COR-L47 (cell line): ENCODE measurements around the gene ESPL1.
A peak's percentile ranks its signal among the peaks of the same experiment; 100 is the strongest.

Source experiments
- DNase-seq: peaks from one replicate; lab custom pipeline; 2025; lab: John Stamatoyannopoulos, UW

Gene ESPL1

GRCh38 chr12:53231921-53232645, 36.0 kb upstream of the ESPL1 start, which contains the start of gene RARG:
Gene RARG (minus strand): TSS chr12:53232209. CDS start chr12:53227545, 4,664 bp downstream.
- DNase-seq = peak; percentile 23

GRCh38 chr12:53232646-53233461, 35.2 kb upstream of the ESPL1 start:
- no peak for DNase-seq

DNA sequence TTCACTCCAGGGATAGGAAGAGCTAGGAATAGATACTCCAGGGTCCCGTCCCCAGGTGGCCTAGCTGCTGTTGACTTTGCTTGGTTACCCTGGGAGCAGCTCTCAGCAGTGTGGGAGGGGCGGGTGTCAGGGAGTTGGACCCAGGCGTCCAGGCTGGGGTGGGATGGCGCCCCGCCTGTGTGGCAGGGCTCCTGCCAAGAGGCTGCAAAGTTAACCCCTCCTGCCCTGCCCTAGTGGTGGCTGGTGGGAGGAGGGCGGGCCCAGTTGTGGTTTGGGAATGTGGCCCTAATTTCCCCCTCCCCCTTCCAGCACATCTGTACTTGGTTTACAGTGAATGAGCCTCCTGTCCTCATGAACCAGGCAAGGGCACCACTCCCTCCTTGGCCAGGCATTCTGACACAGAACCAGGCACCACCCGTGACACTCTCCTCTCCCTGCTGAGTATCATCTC, 34.4 kb upstream of the ESPL1 start:
- DNase-seq = no peak

DNA sequence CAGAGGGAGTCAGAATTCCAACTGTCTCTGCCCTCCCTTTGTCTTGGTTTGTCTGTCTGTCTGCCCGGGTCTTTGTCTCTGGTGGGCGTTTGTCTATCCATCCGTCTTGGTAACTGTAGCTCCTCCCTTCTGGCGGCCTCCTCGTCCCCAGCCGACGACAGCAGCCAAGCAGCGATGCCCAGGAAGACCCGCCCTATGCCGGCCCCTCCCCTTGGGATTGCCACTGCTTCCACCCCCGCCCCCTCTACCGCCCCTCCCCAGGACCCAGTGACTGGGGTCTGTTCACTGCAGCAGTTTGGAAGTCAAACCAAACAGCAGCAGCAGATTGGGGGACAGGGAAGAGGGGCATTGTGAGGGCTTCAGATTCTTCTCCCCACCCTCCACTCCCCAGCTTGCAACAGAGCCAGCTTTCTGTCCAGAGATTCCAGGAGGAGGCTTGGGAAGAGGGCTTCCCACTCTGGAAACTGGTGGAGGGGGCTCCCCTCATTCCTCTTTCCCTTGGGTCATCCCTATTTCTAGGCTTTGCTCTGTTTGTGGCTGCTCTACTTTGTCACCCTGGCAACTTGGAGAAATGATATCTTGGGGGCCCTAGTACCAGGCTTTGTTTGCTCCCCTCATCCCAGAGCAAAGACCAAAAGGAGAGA, 33.7 kb upstream of the ESPL1 start:
- no peak for DNase-seq

DNA sequence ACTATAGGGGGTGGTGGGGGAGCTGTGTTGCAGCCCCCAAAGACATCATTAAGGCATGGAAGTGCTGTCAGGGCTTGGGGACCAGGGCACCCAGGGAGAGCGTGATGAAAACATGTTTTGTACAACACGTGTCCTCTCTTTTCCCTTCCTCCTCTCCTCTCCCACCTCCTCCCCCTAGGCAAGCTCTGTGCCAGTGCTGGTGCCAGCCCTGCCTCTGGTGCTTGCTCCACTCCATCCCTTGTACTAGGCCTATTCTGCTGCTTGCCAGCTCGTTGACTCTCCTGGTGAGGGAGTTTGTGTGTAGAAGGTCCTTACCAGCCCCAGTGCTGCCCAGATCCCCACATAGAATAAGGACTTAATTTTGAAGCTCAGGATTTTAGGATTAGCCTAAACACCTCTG, 32.9 kb upstream of the ESPL1 start:
- DNase-seq = no peak

- DNase-seq = no peak
Observed at GRCh38 chr12:53235742-53236442, 32.2 kb upstream of the ESPL1 start.

DNA sequence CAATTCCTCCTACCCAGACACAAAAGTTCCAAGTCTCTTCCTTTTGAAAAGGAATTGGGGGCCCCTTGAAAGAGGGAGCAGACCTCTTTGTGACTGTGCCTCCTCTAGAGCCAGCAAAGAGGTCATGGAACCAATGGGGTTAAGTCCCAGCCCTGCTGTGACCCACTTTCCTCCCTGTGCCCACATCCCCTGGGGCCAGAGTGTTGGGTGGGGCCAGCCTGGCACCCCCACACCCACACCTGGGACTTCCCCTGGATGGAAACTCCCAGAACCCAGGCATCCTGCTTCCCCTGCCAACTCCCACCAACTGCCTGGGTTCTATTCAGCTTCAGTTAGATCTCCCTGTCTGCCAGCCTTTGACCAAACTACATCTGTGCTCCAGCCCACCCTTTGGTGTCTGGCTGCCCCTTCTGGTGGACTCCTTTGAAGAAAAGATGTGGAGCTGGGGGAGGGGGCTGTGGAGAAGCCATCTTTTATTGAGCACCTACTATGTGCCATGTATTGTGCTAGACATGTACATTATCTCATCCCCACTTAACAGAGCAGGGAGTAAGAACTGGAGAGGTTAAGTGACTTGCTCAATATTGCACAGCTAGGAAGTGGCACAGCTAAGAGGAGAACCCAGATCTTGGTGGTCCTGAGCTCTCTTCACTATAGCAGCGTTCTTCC, 31.5 kb upstream of the ESPL1 start:
- no peak for DNase-seq

DNA sequence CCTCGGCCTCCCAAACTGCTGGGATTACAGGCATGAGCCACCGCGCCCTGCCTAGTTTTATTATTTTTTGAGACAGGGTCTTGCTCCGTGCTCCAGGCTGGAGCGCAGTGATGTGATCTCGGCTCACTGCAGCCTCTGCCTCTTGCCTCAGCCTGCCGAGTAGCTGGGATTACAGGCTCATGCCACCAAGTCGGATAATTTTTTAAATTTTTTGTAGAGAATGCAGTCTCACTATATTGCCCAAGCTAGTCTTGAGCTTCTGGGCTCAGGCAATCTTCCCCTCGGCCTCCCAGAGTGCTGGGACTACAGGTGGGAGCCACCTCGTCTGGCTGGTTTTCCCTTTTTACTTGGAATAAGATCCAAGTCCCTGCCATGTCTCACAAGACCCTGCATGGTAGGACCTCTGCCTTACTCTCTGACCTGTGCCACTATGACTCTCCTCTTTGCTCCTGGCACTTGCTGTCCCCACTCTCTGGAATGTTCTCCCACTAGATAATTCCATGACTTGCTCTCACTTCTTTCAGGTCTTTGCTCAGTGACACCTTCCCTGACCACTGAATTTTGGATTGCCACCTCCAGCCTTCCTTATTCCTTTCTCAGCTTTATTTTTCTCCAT, 28.3 kb upstream of the ESPL1 start:
- no peak for DNase-seq

DNA sequence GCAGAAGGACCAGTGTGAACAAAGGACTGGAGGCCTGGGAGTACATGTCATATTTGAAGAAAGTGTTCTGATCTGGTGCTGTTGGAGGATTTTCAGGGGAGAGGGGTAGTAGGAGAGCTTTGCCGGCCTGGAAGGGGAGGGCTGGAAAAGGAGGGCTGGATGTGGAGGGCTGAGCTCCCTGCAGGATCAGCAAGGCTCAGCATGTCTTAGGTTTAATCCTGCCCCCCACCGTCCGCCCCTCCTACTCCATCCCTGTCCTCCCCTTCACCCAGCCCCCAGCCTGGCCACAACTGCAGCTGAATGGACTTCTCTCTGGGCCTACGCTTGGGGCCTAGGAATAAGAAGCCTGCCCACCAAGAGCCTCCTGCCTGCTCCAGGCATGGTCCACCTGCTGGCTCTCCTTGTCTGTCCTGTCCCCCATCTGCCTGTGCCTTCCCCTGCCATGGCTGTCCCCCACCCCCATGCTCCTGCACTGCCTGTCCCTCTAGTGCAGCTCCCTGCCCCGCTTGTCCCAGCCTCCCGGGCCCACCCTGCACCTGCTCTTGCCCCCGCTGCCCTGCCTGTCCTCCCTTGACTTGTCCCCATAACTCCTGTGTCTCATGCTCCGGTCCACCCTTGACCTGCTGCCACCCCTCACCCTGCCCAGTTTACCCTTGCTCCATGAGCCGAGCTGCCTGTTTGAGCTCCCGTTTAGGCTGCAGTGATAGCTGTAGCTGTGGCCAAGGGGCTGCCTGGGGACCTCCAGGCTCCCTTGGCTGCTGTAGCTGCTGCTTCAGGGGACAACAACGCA, 26.3 kb upstream of the ESPL1 start:
- no peak for DNase-seq

DNA sequence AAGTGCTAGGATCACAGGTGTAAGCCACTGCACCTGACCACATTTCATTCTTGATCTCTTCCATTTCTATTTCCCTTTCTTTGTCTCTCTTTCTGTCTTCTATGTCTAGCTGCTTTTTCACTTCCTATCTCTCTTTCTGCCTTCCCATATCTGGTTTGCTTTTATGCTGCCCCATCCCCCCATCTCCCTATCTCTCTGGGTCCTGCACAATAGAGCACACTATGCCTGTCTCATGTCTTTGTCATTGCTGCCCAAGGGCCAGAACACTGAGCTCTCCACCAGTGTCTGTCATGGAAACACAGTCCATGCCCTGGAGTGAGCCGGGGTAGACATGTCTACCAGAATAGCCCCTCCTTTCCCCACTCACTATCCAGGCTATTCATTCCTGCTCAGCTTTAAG, 23.8 kb upstream of the ESPL1 start:
- no peak for DNase-seq

DNA sequence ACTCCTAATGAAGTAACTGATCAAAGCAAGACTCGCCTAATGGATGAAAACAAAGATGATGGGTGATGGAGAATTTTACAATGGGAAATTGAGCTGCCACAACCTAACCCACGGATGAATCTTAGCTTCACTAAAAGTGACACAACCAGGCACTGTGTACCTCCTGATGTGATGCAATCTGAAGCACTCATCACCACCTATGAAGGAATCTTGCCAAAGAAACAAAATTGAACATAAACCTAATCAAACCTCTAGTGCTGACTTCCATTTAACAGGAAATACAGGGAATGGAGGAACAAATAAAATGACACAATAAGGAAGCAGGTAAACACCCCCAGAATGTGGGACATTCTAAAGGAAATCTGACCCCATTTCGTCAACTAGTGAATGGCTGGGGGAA, 22.8 kb upstream of the ESPL1 start:
- DNase-seq = no peak

DNA sequence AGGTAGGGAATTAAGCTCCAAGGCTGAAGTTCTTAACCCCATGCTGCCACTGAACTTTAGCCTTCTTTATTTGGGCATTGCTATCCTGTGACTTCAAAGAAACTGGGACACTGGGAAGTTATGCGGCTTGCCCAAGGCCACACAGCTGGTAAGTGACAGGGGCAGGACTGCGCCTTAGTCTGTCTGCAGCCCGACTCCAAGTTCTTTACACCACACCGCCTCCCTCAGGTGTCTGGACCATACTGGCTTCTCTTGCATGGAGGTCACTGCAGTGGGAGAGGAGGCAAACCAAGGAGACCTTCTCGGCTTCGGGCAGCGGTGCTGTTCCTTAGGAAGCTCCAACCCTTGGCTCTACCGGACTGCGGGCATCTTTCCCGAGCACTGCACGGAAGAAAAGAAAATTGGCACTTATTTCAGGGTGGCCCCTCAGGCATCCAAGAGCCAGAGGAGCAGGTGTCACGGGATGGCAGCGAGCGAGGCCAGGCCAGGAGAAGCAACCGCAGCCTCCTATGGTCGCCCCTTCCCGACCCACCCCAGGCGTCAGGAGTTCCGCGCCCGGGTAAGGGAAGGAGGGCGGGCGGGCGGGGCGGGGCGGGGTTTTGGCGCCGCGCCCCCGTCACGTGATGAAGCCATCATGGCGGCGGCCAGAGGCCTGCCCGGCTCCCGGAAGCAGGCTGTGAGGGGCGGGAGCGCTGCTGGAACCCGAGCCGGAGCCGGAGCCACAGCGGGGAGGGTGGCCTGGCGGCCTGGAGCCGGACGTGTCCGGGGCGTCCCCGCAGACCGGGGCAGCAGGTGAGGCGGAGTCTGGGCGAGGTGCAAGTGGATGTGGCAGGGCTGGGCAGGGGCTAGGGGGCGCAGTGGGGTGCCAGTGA, 16.4 kb upstream of the ESPL1 start:
- peak; percentile 61 for DNase-seq

DNA sequence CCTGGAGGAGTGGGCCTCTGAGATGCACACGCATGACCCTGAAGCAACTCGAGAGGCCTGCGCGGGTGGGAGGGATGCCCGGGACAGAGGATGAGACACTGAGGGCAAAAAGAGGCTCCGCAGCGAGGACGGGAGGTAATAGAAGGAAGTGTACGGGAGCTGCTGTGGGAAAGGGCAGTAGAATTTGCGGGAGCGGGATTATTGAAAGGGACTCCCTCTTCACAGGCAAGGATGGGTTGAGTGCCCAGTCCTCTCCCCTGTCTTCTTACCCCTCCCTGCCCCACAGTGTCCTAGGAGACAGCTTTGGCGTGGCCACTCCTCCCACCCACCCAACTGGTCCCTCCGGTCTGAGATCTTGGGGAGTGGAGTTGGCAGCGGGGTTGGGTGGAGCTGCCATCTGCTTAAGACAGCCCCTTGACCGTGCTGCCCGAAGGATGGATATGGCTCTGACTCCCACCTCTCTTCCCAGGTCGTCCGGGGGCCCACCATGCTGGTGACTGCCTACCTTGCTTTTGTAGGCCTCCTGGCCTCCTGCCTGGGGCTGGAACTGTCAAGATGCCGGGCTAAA, 15.7 kb upstream of the ESPL1 start:
- DNase-seq = no peak

- DNase-seq = no peak
Observed at GRCh38 chr12:53253298-53253697, 14.8 kb upstream of the ESPL1 start.

- DNase-seq = no peak
Observed at GRCh38 chr12:53254816-53255545, 13.1 kb upstream of the ESPL1 start.

GRCh38 chr12:53255996-53256395, 12.1 kb upstream of the ESPL1 start:
- DNase-seq = no peak

DNA sequence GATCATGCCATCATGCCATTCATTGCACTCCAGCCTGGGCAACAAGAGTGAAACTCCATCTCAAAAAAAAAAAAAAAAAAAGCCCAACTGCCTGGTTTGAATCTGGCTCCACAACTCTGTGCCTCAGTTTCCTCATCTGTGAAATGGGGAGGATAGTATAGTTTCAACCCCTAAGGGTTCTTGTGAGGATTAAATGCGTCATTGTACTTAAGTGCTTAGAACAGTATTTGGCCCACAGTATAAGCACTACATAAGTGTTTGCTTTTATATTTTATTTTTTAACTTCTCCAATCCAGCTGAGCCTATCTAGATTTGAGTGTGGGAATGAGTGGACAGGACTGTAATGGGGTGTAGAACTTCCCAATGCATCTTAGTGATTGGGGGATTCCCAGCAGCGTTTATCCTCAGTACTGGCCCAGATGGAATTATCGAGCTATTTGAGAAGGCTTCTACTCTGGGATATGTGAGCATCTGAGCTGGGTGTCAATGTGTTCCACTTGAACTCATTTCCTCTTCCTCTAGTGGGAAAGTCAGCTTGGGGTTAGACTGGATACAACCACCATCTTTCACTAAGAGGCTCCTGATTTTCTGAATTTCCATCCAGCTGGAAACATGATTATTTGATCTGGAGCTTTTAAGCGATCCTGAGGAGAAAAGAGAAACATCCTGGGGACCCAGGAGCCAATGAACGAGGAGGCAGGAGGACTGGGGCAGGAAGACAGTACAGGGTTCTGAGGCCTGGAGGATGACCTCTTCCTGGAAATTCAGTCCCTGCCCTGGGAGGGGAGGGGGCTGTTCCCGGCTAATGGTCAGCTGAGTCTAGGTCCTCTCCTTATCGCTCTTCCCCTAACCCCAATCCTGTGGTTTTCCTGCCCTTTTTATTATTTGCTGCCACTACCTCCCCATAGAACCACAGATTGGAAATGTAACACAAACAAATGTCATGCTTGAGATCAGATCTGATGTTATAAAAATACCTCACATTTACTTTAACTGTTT, 9.3 kb upstream of the ESPL1 start:
- DNase-seq = no peak
